ENCODE measurements around the gene MKI67. TPM values are rescaled to one million over a fixed set of nuclear protein-coding genes. Genes with fewer than 3 reads are reported as not detected.

MKI67 gene
- total and polyA plus RNA-seq, 9 of the 15 experiments (the other 6 are each of a cell fraction or from before 2014, with no cell fraction given): 11.8 to 86.5 (median 36.0) TPM

DNA sequence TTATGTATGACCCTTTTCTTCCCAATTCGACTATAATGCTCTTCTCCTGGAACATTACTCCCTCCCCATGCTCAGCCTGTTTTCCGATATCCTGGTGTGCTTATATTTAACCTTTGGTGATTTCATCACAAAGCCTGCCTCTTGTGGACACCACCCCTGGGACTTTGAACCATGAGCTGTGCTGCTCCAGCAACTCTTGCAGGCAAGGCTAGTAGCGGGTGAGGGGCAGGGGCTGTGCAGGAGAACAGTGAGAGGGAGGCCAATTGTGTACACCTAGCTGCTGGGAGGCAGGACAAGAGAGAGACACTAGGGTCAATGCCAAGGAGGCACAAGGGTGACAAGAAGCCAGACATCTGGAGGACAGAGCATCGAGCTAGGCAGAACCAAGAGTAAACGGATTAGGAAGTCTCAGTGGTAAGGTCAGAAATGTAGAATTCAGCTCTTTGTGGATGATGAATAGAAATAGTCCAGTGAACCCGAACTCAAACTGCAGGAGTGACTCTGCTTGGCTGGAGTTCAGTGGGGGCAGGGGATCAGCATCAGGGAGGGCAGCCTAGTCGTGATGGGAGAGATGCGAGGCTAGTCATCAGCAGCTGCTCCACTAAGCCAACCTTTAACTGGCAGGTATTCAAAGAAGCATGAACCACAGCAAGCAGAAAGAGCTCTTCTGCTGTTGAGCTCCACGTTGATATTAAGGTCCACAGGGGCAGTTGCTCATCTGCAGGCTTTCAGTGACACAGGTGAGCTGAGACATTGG lies 31.0 kb upstream of the MKI67 start:
- ChIA-PET CTCF (ENCODE audit: low intra/inter-chr PET ratio) (no interaction called here), POLR2A (interaction anchor here (0.6 kb wide), 1 partner anchor 583 kb away, joined by 3 read pairs; no protein-coding TSS in a partner anchor)
- H3K4me3 ChIP-seq: no peak overlapping the region
- DNase-seq (ENCODE audit: extremely low read depth in 1 of 4, low spot score in 3 of 4) (no peak), FAIRE-seq (no peak), ATAC-seq (no peak)
- H3K4me2 ChIP-seq (ENCODE audit: insufficient read depth, low read length): no peak overlapping the region
- intact Hi-C loops (cut with micrococcal nuclease): no loop called here
- H3K27me3 ChIP-seq (ENCODE audit: control insufficient read depth in 2 of 2, insufficient read depth in 2 of 2, low read length in 2 of 2): peaks cover 2 to 28% of the 10 kb centered on the region in 2 experiments; a peak in 3 of 5 replicates
- no peaks in the 10 kb centered on the region for H3K36me3 ChIP-seq (ENCODE audit: control insufficient read depth, insufficient read depth, low read length)
- no peaks in the 10 kb centered on the region for H3K9me3 ChIP-seq (replicated peaks; ENCODE audit: control insufficient read depth, insufficient read depth, low read depth, low read length)
- no peak overlapping the region for H3K9ac ChIP-seq (ENCODE audit: insufficient read depth in 1 of 2, low read depth in 2 of 2, low read length in 2 of 2)
- H3K9me1 ChIP-seq (ENCODE audit: control insufficient read depth, insufficient read depth, low read length): no peaks in the 10 kb centered on the region
- no peaks in the 10 kb centered on the region for H3K4me1 ChIP-seq (replicated peaks in 1 of 2; ENCODE audit: control insufficient read depth in 2 of 2, insufficient read depth in 2 of 2, low read length in 2 of 2)
- WGBS (ENCODE audit: insufficient coverage, low coverage, missing lambda C conversion rate): 0% methylated on average over 9 of the region's 9 CpGs
- H4K20me1 ChIP-seq (replicated peaks; ENCODE audit: control insufficient read depth, insufficient read depth, low read length): no peaks in the 10 kb centered on the region
- no peak overlapping the region for H2AFZ ChIP-seq (ENCODE audit: low read depth, low read length)
- no TSS peak for BruUV-seq (replicated peaks)
- no peak overlapping the region for H3K27ac ChIP-seq (ENCODE audit: extremely low read depth, low read depth, low read length)
- in situ Hi-C loops (cut with MboI): no loop called here
- no peaks in the 10 kb centered on the region for H3K79me2 ChIP-seq (ENCODE audit: control insufficient read depth, insufficient read depth, low read length)
- no peak for TF ChIP-seq ZNF668 (CRISPR knock-in tag; IDR thresholded peaks at IDR 0.05)
- no peak for TF ChIP-seq ZNF184 (CRISPR knock-in tag; IDR thresholded peaks at IDR 0.05)
- TF ChIP-seq, protein P1, sequence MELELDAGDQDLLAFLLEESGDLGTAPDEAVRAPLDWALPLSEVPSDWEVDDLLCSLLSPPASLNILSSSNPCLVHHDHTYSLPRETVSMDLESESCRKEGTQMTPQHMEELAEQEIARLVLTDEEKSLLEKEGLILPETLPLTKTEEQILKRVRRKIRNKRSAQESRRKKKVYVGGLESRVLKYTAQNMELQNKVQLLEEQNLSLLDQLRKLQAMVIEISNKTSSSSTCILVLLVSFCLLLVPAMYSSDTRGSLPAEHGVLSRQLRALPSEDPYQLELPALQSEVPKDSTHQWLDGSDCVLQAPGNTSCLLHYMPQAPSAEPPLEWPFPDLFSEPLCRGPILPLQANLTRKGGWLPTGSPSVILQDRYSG (tag; conservative IDR thresholded peaks at IDR 0.05; ENCODE audit: low read depth): no peak
- TF ChIP-seq SRSF9 (IDR thresholded peaks at IDR 0.05; ENCODE audit: borderline replicate concordance, low read depth, low read length): no peak
- no peak for TF ChIP-seq ZNF551 (CRISPR knock-in tag; IDR thresholded peaks at IDR 0.05)
- TF ChIP-seq RFX5 (IDR thresholded peaks at IDR 0.05; ENCODE audit: low read depth, low read length): no peak
- no peak for TF ChIP-seq CREB1 (IDR thresholded peaks at IDR 0.05)
- no peak for TF ChIP-seq CREB1 (CRISPR knock-in tag; IDR thresholded peaks at IDR 0.05)
- no peak for TF ChIP-seq KLF16 (IDR thresholded peaks at IDR 0.05)
- no peak for TF ChIP-seq ZNF316 (IDR thresholded peaks at IDR 0.05)
- TF ChIP-seq, protein P2, sequence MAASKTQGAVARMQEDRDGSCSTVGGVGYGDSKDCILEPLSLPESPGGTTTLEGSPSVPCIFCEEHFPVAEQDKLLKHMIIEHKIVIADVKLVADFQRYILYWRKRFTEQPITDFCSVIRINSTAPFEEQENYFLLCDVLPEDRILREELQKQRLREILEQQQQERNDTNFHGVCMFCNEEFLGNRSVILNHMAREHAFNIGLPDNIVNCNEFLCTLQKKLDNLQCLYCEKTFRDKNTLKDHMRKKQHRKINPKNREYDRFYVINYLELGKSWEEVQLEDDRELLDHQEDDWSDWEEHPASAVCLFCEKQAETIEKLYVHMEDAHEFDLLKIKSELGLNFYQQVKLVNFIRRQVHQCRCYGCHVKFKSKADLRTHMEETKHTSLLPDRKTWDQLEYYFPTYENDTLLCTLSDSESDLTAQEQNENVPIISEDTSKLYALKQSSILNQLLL (CRISPR knock-in tag; IDR thresholded peaks at IDR 0.05; ENCODE audit: borderline replicate concordance): no peak
- TF ChIP-seq, protein P3, sequence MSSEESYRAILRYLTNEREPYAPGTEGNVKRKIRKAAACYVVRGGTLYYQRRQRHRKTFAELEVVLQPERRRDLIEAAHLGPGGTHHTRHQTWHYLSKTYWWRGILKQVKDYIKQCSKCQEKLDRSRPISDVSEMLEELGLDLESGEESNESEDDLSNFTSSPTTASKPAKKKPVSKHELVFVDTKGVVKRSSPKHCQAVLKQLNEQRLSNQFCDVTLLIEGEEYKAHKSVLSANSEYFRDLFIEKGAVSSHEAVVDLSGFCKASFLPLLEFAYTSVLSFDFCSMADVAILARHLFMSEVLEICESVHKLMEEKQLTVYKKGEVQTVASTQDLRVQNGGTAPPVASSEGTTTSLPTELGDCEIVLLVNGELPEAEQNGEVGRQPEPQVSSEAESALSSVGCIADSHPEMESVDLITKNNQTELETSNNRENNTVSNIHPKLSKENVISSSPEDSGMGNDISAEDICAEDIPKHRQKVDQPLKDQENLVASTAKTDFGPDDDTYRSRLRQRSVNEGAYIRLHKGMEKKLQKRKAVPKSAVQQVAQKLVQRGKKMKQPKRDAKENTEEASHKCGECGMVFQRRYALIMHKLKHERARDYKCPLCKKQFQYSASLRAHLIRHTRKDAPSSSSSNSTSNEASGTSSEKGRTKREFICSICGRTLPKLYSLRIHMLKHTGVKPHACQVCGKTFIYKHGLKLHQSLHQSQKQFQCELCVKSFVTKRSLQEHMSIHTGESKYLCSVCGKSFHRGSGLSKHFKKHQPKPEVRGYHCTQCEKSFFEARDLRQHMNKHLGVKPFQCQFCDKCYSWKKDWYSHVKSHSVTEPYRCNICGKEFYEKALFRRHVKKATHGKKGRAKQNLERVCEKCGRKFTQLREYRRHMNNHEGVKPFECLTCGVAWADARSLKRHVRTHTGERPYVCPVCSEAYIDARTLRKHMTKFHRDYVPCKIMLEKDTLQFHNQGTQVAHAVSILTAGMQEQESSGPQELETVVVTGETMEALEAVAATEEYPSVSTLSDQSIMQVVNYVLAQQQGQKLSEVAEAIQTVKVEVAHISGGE (CRISPR knock-in tag; IDR thresholded peaks at IDR 0.05): no peak
- TF ChIP-seq TBP (optimal IDR thresholded peaks at IDR 0.05; ENCODE audit: low read depth, low read length): no peak

All from K562 (cell line).